Transverse colon (tissue), 4 donors: Measurements from ENCODE around the gene ORC1. TPM values are rescaled to one million over a fixed set of nuclear protein-coding genes. Genes with fewer than 3 reads are reported as not detected.

ENCODE experiments used
- DNase-seq: peaks from one replicate; pipeline ENCODE4 v3.0.0-alpha.2; 2019
- H3K27ac ChIP-seq, 4 donors: fragments of 200-600 bp; sonication (generic); 2 replicates each; pipeline ENCODE4 v1.5.1; 2016 to 2018; ENCODE audit warnings: inconsistent platforms in 4 of 4
- H3K27me3 ChIP-seq: fragments of 200-600 bp; sonication (generic); 2 replicates; pipeline ENCODE4 v1.5.1; 2017; ENCODE audit warnings: inconsistent platforms
- H3K36me3 ChIP-seq, 4 donors: fragments of 200-600 bp; sonication (generic); 2 replicates each; pipeline ENCODE4 v1.5.1; 2017 to 2019; ENCODE audit warnings: inconsistent platforms in 4 of 4
- H3K4me1 ChIP-seq, 4 donors: fragments of 200-600 bp; sonication (generic); 2 replicates each; pipeline ENCODE4 v1.5.1; 2017 to 2020; ENCODE audit warnings: inconsistent platforms in 4 of 4
- H3K4me3 ChIP-seq, 4 donors: fragments of 200-600 bp; sonication (generic); 1 replicate in 1 of 4; 2 replicates in 3 of 4; pipeline versions ENCODE4 v1.5.1 to v1.6.1; 2017 to 2019; ENCODE audit warnings: inconsistent platforms in 4 of 4
- H3K9me3 ChIP-seq, 2 donors: fragments of 200-600 bp; sonication (generic); 2 replicates each; pipeline ENCODE4 v1.5.1; 2017 to 2019; ENCODE audit warnings: inconsistent platforms in 2 of 2
- CTCF ChIP-seq, 5 experiments: fragments of 200-600 bp in 3 of 5; fragments of 450-650 bp in 2 of 5; sonication (generic) in 3 of 5; IDR thresholded peaks; 1 replicate in 2 of 5; 2 replicates in 3 of 5; pipeline ENCODE4 v1.5.1; 2016 to 2017; ENCODE audit warnings: antibody characterized with exemption in 5 of 5, inconsistent platforms in 3 of 5, mild to moderate bottlenecking in 2 of 5, moderate library complexity in 1 of 5
- EP300 ChIP-seq: sonication (generic); formaldehyde crosslinking; IDR thresholded peaks from one replicate; pipeline ENCODE4 v1.6.1; 2017; ENCODE audit warnings: antibody characterized with exemption, low read depth
- POLR2A ChIP-seq: fragments of 450-650 bp; IDR thresholded peaks from one replicate; pipeline ENCODE4 v1.6.1; 2016; ENCODE audit warnings: antibody characterized with exemption, mild to moderate bottlenecking, moderate library complexity
- POLR2AphosphoS5 ChIP-seq, 3 donors: sonication (generic); formaldehyde crosslinking; IDR thresholded peaks; one replicate each; pipeline ENCODE4 v1.6.1; 2016; ENCODE audit warnings: antibody characterized with exemption in 3 of 3
- WGBS, 2 donors: methylation state at CpG; one replicate each; pipeline ENCODE4 v1.1.5; 2018; ENCODE audit warnings: low coverage in 1 of 2; 5-methylcytosine and 5-hydroxymethylcytosine counted together
- in situ Hi-C, 4 donors: fragments of 200-750 bp; cut with MboI; loops; one replicate each; pipeline versions ENCODE4 v1.15.0 to v1.15.1; 2017; ENCODE audit warnings: low sequenced_read_pairs in 3 of 4, low pct_ligation_motif_present in 1 of 4, low pct_unique_long_range_greater_than_20kb in 1 of 4
- intact Hi-C: fragments of 100-400 bp; cut with DNase I; formaldehyde crosslinking; loops from one replicate; pipeline ENCODE4 v1.15.1; 2023; ENCODE audit warnings: low total_unique reads
- total RNA-seq, 4 donors: library from RNA; depleted of rRNA; stranded (reverse); fragments of >200 nt; gene quantifications; one replicate each; pipeline ENCODE4 v1.1.0, GENCODE V29; 2016

ORC1 gene
- total RNA-seq, 4 donors from 2014 or later: 1.00 to 1.7 (median 1.6) TPM; not detected in 1

DNA sequence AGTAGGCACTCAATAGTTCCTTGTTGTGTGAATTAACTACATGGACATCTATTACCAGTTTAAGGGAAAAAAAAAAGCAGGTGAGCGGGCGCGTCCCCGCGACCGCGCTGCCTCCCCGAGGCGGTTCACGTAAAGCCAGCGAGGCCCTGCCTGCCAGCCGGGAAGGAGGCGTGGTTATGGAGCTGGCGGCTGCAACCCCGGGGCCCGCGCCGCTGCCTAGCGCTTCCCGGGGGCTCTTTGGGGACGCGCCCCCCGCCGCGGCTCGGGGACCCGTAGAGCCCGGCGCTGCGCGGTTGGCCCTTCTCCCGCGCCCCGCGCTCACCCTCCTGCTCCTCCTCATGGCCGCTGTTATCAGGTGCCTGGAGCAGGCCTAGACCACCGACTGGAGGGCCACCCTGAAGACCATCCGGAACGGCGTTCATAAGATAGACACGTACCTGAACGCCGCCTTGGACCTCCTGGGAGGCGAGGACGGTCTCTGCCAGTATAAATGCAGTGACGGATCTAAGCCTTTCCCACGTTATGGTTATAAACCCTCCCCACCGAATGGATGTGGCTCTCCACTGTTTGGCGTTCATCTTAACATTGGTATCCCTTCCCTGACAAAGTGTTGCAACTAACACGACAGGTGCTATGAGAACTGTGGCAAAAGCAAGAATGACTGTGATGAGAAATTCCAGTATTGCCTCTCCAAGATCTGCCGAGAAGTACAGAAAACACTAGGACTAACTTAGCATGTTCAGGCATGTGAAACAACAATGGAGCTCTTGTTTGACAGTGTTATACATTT is 35.6 kb downstream of the ORC1 start:
- WGBS, 2 donors: 7 to 9% methylated on average over 11 to 51 of the region's 51 CpGs
- TF ChIP-seq POLR2A (no peak), CTCF (IDR thresholded peaks at IDR 0.05) (peak in 1 of 5 experiments; percentile 10), POLR2AphosphoS5 (IDR thresholded peaks at IDR 0.05) (peak in 2 of 3 donors; percentile 7 to 9)
- Histone ChIP-seq H3K27me3 (no peaks in the 10 kb centered on the region), H3K4me3 (peak overlapping the region in 3 of 4 donors; percentile 42 to 52 (median 43)), H3K4me1 (peaks cover 6 to 23% (median 17%) of the 10 kb centered on the region in 4 donors), H3K27ac (peak overlapping the region; percentile 40 to 82 (median 68)), H3K9me3 (no peaks in the 10 kb centered on the region), H3K36me3 (no peaks in the 10 kb centered on the region)
- DNase-seq: peak; percentile 71
- intact Hi-C loops: no loop called here
- in situ Hi-C loops: no loop called here

DNA sequence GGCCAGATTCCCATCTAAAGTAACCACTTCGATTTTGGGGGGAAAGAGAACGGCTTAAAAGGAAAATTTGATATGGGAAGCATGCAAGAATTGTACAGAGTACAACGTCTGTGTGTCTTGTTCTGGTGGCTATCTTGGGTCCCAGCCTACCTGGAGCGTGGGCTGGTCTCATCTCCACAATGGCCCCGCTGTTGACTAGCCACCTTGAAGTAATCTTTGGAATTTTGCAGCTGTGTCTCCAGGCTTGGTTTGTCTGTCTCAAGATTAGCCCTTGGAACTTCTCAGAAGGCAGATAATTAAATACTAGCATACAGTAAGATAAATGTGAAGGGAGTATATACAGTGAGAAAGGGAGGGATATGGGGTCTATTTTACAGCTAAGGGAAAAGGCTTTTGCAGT is 37.0 kb downstream of the ORC1 start:
- intact Hi-C loops: no loop called here
- H3K27ac ChIP-seq: no peak overlapping the region
- DNase-seq: no peak
- no peaks in the 10 kb centered on the region for H3K9me3 ChIP-seq
- TF ChIP-seq POLR2AphosphoS5 (IDR thresholded peaks at IDR 0.05) (no peak), EP300 (no peak), POLR2A (no peak), CTCF (IDR thresholded peaks at IDR 0.05) (no peak)
- peaks cover 0 to 4% (median 0%) of the 10 kb centered on the region in 4 donors for H3K36me3 ChIP-seq
- in situ Hi-C loops: no loop called here
- no peaks in the 10 kb centered on the region for H3K27me3 ChIP-seq
- H3K4me3 ChIP-seq: no peak overlapping the region
- H3K4me1 ChIP-seq: peaks cover 6 to 23% (median 17%) of the 10 kb centered on the region in 4 donors
- WGBS, 2 donors: 90% methylated on average over 5 of the region's 5 CpGs; no CpG with 5 or more reads in 1 of the 2 donors

DNA sequence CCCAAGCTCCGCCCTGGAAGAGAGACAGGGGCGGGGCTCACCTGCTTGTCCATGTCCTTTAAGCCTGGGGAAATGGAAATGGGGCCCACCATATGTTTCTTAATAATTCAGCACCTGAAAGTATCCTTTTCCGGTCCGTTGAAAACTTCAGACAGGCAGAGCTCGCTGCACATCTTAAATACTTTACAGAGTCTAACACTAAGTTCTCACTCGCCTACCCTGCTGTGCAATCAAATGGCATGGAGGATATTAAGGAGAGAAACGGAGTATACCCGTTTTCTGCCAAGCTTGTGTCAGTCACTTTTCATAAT is 37.8 kb downstream of the ORC1 start:
- Histone ChIP-seq H3K4me3 (peak overlapping the region in 3 of 4 donors; percentile 78 to 92 (median 83)), H3K9me3 (no peaks in the 10 kb centered on the region), H3K27me3 (no peaks in the 10 kb centered on the region), H3K4me1 (peaks cover 6 to 23% (median 17%) of the 10 kb centered on the region in 4 donors), H3K36me3 (peaks cover 0 to 9% (median 3%) of the 10 kb centered on the region in 4 donors), H3K27ac (peak overlapping the region; percentile 93 to 99 (median 96))
- DNase-seq: no peak
- WGBS, 2 donors: 14 to 20% methylated on average over 1 to 8 of the region's 8 CpGs
- no peak for TF ChIP-seq POLR2A
- in situ Hi-C loops (no loop called here), intact Hi-C loops (no loop called here)

DNA sequence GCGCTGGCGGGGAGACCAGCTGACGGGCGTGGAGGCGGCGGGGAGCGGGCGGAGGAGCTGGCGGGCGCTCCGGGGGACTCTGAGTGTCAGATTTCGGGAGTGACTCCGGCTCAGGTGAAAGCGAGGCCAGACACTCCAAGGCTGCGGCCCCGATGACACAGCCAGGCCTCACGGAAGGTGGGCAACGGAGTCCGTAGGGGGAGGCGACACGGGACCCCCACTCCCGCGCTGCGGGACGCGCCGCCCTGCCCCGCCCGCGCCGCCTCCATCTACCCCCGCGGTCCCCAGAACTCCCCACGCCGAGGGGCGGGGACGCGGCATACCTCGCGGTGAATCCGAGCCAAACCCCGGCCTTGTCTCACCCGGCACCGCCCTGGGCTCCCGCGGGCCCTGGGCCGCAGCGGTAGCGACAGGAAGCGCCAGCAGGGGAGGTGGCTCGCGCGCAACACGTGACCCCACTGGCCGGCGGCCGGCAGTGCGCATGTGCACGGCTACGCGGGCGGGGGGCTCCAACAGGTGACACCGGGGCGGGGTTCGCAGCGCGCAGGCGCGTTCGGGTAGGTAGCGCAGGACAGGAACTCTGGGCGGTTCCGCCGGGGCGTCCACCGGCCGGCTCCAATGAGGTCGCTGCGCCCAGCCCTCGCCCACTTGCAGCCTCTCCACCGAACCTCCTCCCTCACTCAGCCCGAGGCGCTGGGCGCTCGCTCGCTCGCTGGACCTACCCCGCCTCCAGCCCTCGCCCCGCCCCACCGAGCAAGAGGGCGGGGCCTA is 38.3 kb downstream of the ORC1 start, which contains the start of gene CC2D1B:
Gene CC2D1B (minus strand): TSS at position 460 of the 771 bp plus-strand sequence. CDS start 1,585 bp downstream, outside the sequence.
- TF ChIP-seq CTCF (IDR thresholded peaks at IDR 0.05) (peak in 4 of 5 experiments; percentile 33 to 79 (median 40)), POLR2AphosphoS5 (IDR thresholded peaks at IDR 0.05) (peak; percentile 92 to 97 (median 97)), POLR2A (peak; percentile 96), EP300 (peak; percentile 15)
- no peaks in the 10 kb centered on the region for H3K27me3 ChIP-seq
- H3K4me3 ChIP-seq: peak within 1 kb of the TSS; percentile 78 to 98 (median 88)
- H3K27ac ChIP-seq: peak within 1 kb of the TSS; percentile 93 to 99 (median 96)
- peaks cover 6 to 23% (median 17%) of the 10 kb centered on the region in 4 donors for H3K4me1 ChIP-seq
- peaks cover 0 to 14% (median 4%) of the 10 kb centered on the region in 4 donors for H3K36me3 ChIP-seq
- in situ Hi-C loops: no loop called here
- 1% methylated on average over 61 of the region's 92 CpGs; no CpG with 5 or more reads in 1 of the 2 donors for WGBS, 2 donors
- H3K9me3 ChIP-seq: no peaks in the 10 kb centered on the region
- DNase-seq: peak; percentile 99
- intact Hi-C loops: no loop called here
